ENCODE measurements around the gene PDE7B.

PDE7B gene

DNA sequence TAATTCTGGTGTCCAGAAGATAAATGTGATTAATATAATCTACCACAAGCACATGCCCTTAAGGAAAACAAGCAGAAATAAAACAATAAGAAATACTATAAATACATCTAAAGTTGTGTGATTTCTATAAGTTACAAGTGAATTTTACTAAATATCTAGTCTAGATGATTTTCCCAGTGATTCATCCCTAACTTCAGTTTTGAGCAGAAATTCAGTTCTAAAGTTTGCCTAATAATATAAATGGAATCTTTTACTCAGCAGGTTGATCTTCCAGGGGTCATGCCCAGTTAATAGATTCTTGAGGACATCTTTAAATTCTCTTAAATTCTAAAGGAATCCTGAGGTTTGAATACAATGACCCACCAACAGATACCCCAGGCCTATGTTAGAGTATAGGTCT lies 37.3 kb downstream of the PDE7B start:
- TF ChIP-seq, protein P1, sequence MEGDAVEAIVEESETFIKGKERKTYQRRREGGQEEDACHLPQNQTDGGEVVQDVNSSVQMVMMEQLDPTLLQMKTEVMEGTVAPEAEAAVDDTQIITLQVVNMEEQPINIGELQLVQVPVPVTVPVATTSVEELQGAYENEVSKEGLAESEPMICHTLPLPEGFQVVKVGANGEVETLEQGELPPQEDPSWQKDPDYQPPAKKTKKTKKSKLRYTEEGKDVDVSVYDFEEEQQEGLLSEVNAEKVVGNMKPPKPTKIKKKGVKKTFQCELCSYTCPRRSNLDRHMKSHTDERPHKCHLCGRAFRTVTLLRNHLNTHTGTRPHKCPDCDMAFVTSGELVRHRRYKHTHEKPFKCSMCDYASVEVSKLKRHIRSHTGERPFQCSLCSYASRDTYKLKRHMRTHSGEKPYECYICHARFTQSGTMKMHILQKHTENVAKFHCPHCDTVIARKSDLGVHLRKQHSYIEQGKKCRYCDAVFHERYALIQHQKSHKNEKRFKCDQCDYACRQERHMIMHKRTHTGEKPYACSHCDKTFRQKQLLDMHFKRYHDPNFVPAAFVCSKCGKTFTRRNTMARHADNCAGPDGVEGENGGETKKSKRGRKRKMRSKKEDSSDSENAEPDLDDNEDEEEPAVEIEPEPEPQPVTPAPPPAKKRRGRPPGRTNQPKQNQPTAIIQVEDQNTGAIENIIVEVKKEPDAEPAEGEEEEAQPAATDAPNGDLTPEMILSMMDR (IDR thresholded peaks at IDR 0.05; ENCODE audit: borderline replicate concordance, control extremely low read depth, extremely low read depth, insufficient read depth, missing control alignments): no peak
- in situ Hi-C loops (cut with MboI; ENCODE audit: low sequenced_read_pairs, unreplicated experiment): no loop called here

DNA sequence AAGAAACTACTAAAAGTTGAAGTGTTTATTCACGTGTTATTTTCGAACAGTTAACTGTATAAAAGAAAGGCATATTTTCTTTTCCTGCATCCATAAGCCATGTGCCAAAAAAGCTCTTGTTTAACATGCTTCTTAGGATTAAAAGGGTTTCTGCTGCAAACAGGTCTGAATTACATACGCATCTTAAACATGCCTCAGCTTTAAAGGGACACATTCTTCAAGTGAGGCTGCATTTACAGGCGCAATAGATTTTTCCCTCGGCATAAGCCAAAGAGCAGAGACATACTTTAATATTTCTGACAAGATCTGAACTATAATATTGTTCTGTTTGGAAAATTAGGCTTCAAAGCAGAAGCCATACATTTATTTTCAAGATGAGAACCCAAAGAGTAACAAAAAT lies 39.4 kb downstream of the PDE7B start:
- in situ Hi-C loops (cut with MboI; ENCODE audit: low sequenced_read_pairs, unreplicated experiment): no loop called here
- no peak for DNase-seq (ENCODE audit: low spot score)
- TF ChIP-seq, protein P1 (IDR thresholded peaks at IDR 0.05; ENCODE audit: borderline replicate concordance, control extremely low read depth, extremely low read depth, insufficient read depth, missing control alignments): no peak

More for the DNA sequence above, 37.3 kb downstream of the PDE7B start:
- no peak for DNase-seq (ENCODE audit: low spot score)

DNA sequence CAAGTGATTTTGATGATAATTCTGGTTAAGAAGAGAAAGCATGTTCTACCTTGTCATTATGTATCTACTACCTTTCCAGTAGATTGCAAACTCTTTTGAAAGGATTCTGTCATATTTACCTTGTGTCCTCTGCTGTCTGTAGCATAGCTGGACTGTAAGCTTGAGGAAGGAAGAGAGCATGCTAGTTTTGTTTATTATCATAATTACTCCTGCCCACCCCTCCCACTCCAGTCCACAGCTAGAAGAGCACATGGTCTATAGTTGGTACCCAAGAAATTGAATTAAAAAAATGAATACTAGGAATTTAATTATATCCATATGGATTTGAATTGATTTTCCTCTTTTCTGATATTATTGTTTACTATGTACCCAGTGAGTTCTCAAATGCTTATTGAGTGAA lies 40.2 kb downstream of the PDE7B start:
- TF ChIP-seq, protein P1 (IDR thresholded peaks at IDR 0.05; ENCODE audit: borderline replicate concordance, control extremely low read depth, extremely low read depth, insufficient read depth, missing control alignments): no peak
- in situ Hi-C loops (cut with MboI; ENCODE audit: low sequenced_read_pairs, unreplicated experiment): no loop called here
- DNase-seq (ENCODE audit: low spot score): no peak

DNA sequence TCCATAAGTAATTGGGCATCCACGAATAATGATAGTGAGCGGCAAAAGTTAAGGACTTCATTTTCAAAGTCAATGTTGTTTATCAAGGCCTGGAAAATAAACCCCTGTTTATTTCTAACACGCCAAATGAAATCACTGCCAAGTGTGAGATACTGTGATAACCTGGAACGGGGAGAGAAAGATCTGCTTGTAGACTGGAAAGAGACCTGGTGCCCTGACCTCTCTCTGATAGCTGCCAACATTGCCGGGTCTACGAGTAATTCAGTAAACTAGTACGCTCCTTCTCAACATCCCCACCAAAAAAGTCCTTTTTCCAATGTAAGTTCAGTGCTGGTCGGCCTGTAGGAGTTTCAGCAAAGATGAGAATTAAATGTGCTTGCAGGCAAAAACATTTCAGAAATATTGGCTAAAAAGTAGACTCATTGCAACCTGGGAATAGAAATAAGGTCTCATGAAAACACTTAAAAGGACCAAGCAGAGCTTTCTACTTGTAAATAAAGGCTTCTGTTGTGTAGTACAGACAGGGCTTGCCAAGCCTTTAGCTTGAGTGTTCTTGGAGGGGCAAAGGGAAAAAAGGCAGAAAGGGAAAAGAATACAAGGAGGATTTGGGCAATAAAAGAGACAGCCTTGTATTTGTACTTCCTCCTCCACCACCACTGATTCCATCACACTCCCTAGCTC lies 43.9 kb downstream of the PDE7B start:
- TF ChIP-seq, protein P1 (IDR thresholded peaks at IDR 0.05; ENCODE audit: borderline replicate concordance, control extremely low read depth, extremely low read depth, insufficient read depth, missing control alignments): no peak
- in situ Hi-C loops (cut with MboI; ENCODE audit: low sequenced_read_pairs, unreplicated experiment): no loop called here
- DNase-seq (ENCODE audit: low spot score): no peak

DNA sequence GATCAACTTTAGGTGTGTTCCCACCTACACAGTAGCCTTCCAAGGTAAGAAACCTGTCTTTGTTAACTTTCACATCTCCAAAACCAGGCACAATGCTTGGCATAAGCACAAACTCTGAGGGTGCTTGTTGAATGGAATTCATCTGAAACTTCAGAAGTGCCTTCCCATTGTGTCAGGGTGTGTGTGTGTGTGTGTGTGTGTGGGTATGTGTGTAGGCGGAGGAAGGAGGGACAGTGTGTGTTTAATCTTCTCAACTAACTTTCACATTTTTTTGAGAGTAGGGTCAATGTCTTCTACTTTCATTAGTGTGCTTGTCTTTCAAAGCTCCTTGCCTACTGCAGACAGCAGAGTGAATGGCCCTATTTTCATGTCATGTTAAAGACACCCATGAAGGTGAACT lies 45.6 kb downstream of the PDE7B start:
- in situ Hi-C loops (cut with MboI; ENCODE audit: low sequenced_read_pairs, unreplicated experiment): no loop called here
- TF ChIP-seq, protein P1 (IDR thresholded peaks at IDR 0.05; ENCODE audit: borderline replicate concordance, control extremely low read depth, extremely low read depth, insufficient read depth, missing control alignments): no peak
- DNase-seq (ENCODE audit: low spot score): no peak

DNA sequence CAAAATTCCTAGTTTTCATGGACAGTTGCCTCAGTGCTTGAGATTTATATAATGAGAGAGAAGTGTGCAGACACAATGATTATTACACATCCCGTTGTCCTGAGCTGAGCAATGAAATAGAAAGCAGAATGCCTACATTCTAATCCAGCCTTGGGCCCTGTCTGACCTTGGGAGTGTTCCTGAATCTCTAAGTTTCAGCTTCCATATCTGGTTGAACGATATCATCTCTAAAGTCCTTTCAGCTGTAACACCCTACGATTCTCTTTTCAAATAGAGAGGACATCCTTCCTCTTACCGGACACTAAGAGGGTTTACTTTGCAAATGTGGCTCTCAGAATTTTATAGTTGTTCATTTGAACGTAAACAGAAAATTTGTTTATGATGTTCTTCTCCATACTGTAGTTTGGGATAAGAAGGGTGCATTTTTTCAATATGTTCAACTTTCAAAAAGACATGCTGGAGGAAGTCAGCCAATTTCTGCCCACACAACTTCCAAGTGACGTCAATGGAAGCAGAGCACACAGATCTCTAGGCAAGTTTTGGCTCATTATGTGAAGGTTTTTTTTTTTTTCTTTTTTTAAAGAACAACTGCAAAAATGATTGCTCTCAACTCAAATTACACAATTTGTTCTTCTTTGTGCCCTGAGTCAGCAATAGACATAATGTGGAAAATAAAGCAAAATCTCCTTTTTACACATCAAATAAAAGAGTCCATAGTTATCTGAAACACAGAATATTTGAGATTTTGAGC lies 50.4 kb downstream of the PDE7B start:
- no peak for DNase-seq (ENCODE audit: low spot score)
- TF ChIP-seq, protein P1 (IDR thresholded peaks at IDR 0.05; ENCODE audit: borderline replicate concordance, control extremely low read depth, extremely low read depth, insufficient read depth, missing control alignments): no peak
- in situ Hi-C loops (cut with MboI; ENCODE audit: low sequenced_read_pairs, unreplicated experiment): loop anchor here (25.0 kb wide), 1 partner anchor 365 kb away; no protein-coding TSS in a partner anchor

All from GM13976 (cell line).